ENCODE measurements around the gene COL23A1. TPM values are rescaled to one million over a fixed set of nuclear protein-coding genes. Genes with fewer than 3 reads are reported as not detected.

COL23A1 gene
- total RNA-seq, 1 experiment from 2014 or later: 0.18 TPM

GRCh38 chr5:178388386-178389025 lies 201.7 kb downstream of the COL23A1 start:
- BruUV-seq (replicated peaks): no TSS peak
- Histone ChIP-seq H3K27me3 (replicated peaks; ENCODE audit: control insufficient read depth, insufficient read depth, low read length) (no peaks in the 10 kb centered on the region), H3K9me3 (no peaks in the 10 kb centered on the region), H3K4me1 (no peaks in the 10 kb centered on the region), H3K36me3 (ENCODE audit: control insufficient read depth, insufficient read depth, low read length) (no peaks in the 10 kb centered on the region), H3K4me3 (ENCODE audit: low read depth, low read length) (no peak overlapping the region)
- Mint-ChIP-seq H3K36me3 (ENCODE audit: insufficient read depth, unreplicated experiment) (no peaks in the 10 kb centered on the region), H3K27me3 (ENCODE audit: insufficient read depth, unreplicated experiment) (peaks cover 6% of the 10 kb centered on the region), H3K4me3 (ENCODE audit: unreplicated experiment) (no peak overlapping the region), H3K9me3 (ENCODE audit: unreplicated experiment) (no peaks in the 10 kb centered on the region), H3K27ac (ENCODE audit: unreplicated experiment) (no peak overlapping the region), H3K4me1 (ENCODE audit: low read depth, unreplicated experiment) (peaks cover 12% of the 10 kb centered on the region)
- TF ChIP-seq, protein P1, sequence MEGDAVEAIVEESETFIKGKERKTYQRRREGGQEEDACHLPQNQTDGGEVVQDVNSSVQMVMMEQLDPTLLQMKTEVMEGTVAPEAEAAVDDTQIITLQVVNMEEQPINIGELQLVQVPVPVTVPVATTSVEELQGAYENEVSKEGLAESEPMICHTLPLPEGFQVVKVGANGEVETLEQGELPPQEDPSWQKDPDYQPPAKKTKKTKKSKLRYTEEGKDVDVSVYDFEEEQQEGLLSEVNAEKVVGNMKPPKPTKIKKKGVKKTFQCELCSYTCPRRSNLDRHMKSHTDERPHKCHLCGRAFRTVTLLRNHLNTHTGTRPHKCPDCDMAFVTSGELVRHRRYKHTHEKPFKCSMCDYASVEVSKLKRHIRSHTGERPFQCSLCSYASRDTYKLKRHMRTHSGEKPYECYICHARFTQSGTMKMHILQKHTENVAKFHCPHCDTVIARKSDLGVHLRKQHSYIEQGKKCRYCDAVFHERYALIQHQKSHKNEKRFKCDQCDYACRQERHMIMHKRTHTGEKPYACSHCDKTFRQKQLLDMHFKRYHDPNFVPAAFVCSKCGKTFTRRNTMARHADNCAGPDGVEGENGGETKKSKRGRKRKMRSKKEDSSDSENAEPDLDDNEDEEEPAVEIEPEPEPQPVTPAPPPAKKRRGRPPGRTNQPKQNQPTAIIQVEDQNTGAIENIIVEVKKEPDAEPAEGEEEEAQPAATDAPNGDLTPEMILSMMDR (IDR thresholded peaks at IDR 0.05; ENCODE audit: insufficient read depth in 1 of 2, low read depth in 1 of 2, low read length in 1 of 2, severe bottlenecking in 1 of 2, unreplicated experiment in 1 of 2): no peak
- intact Hi-C loops (cut with micrococcal nuclease; ENCODE audit: unreplicated experiment): no loop called here
- ChIA-PET CTCF (no interaction called here), POLR2A (no interaction called here)
- DNase-seq: no peak

GRCh38 chr5:178387856-178388190 lies 202.4 kb downstream of the COL23A1 start:
- H3K27me3 Mint-ChIP-seq (ENCODE audit: insufficient read depth, unreplicated experiment): peaks cover 2% of the 10 kb centered on the region
- ChIA-PET CTCF (no interaction called here), POLR2A (no interaction called here)
- intact Hi-C loops (cut with micrococcal nuclease; ENCODE audit: unreplicated experiment): no loop called here
- BruUV-seq (replicated peaks): no TSS peak
- no peak overlapping the region for H3K27ac Mint-ChIP-seq (ENCODE audit: unreplicated experiment)
- H3K4me1 ChIP-seq: no peaks in the 10 kb centered on the region
- no peaks in the 10 kb centered on the region for H3K36me3 ChIP-seq (ENCODE audit: control insufficient read depth, insufficient read depth, low read length)
- no peaks in the 10 kb centered on the region for H3K27me3 ChIP-seq (replicated peaks; ENCODE audit: control insufficient read depth, insufficient read depth, low read length)
- no peaks in the 10 kb centered on the region for H3K9me3 Mint-ChIP-seq (ENCODE audit: unreplicated experiment)
- TF ChIP-seq, protein P1 (IDR thresholded peaks at IDR 0.05; ENCODE audit: insufficient read depth in 1 of 2, low read depth in 1 of 2, low read length in 1 of 2, severe bottlenecking in 1 of 2, unreplicated experiment in 1 of 2): no peak
- no peaks in the 10 kb centered on the region for H3K36me3 Mint-ChIP-seq (ENCODE audit: insufficient read depth, unreplicated experiment)
- H3K4me3 Mint-ChIP-seq (ENCODE audit: unreplicated experiment): no peak overlapping the region
- peaks cover 12% of the 10 kb centered on the region for H3K4me1 Mint-ChIP-seq (ENCODE audit: low read depth, unreplicated experiment)
- no peak for DNase-seq
- no peak overlapping the region for H3K4me3 ChIP-seq (ENCODE audit: low read depth, low read length)
- no peaks in the 10 kb centered on the region for H3K9me3 ChIP-seq

DNA sequence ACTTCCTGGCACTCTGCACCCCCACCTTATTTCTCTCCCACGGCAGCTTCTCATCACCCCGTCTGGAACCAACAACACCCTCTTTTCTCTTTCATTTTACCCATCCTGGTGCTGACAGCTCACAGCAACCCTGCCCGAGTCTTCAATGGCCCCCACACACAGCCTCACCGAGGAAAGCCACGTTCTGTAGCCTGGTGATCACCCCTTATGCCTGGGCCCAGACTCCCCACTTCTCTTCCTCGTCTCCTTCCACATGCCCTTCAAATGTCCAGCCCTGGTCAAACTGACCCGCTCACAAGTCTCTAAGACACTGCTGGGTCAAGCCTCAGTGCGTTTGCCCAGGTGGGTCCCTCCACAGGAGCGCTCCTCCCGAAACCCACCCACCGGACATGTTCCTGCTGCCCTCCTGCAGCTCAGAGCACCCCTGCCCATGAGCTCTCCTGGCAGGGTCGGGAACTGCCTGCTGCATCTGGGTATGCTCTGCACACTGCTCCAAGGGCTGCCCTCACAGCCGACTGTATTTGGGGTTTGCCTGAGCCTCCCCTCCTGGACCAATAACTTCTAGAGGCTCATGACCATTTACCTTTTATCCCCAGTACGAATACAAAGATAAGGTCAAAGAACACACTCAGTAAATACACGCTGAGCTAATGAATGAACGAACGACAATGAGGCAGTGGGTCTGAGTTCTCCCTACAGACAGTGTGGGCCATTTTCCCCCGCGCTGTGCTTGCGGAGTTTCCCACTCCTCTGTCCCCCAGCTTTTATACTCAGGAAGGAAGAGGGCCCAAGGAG lies 202.9 kb downstream of the COL23A1 start:
- CTCF ChIA-PET: no interaction called here

More for the DNA sequence above, 202.9 kb downstream of the COL23A1 start:
- no TSS peak for BruUV-seq (replicated peaks)
- Mint-ChIP-seq H3K27me3 (ENCODE audit: insufficient read depth, unreplicated experiment) (peaks cover 2% of the 10 kb centered on the region), H3K36me3 (ENCODE audit: insufficient read depth, unreplicated experiment) (no peaks in the 10 kb centered on the region), H3K27ac (ENCODE audit: unreplicated experiment) (peak overlapping the region; percentile 49), H3K4me3 (ENCODE audit: unreplicated experiment) (no peak overlapping the region), H3K4me1 (ENCODE audit: low read depth, unreplicated experiment) (peaks cover 12% of the 10 kb centered on the region), H3K9me3 (ENCODE audit: unreplicated experiment) (no peaks in the 10 kb centered on the region)
- Histone ChIP-seq H3K36me3 (ENCODE audit: control insufficient read depth, insufficient read depth, low read length) (no peaks in the 10 kb centered on the region), H3K4me1 (no peaks in the 10 kb centered on the region), H3K4me3 (ENCODE audit: low read depth, low read length) (no peak overlapping the region), H3K9me3 (no peaks in the 10 kb centered on the region), H3K27me3 (replicated peaks; ENCODE audit: control insufficient read depth, insufficient read depth, low read length) (no peaks in the 10 kb centered on the region)
- POLR2A ChIA-PET: no interaction called here
- intact Hi-C loops (cut with micrococcal nuclease; ENCODE audit: unreplicated experiment): no loop called here
- no peak for DNase-seq
- TF ChIP-seq, protein P1 (IDR thresholded peaks at IDR 0.05; ENCODE audit: insufficient read depth in 1 of 2, low read depth in 1 of 2, low read length in 1 of 2, severe bottlenecking in 1 of 2, unreplicated experiment in 1 of 2): no peak

All from Caco-2 (cell line).